Globus pallidus (tissue), 1 donor: Measurements from ENCODE around the gene FOXK2.
"Not testable (repeated sequence)": the region's sequence is repeated elsewhere in the genome, so short reads cannot be mapped to it uniquely, and the experiment has no call there.

Experiments
- DNase-seq: peaks from one replicate; pipeline ENCODE4 v3.0.0-alpha.2; 2015; ENCODE audit warnings: low spot score

FOXK2 gene

GRCh38 chr17:82531431-82531881 lies 11.9 kb downstream of the FOXK2 start:
- DNase-seq: no peak

- DNase-seq: no peak
Measured at GRCh38 chr17:82534401-82534812, 14.9 kb downstream of the FOXK2 start.

- DNase-seq: no peak
Measured at GRCh38 chr17:82536512-82537201, 17.1 kb downstream of the FOXK2 start.

GRCh38 chr17:82537228-82537627 lies 17.7 kb downstream of the FOXK2 start:
- DNase-seq: not testable (repeated sequence)

- DNase-seq: not testable (repeated sequence)
Measured at GRCh38 chr17:82539076-82539475, 19.5 kb downstream of the FOXK2 start.

- no peak for DNase-seq
Measured at GRCh38 chr17:82542439-82542838, 22.9 kb downstream of the FOXK2 start.

- no peak for DNase-seq
Measured at GRCh38 chr17:82544431-82545070, 25.0 kb downstream of the FOXK2 start.

GRCh38 chr17:82545071-82545462 lies 25.5 kb downstream of the FOXK2 start:
- no peak for DNase-seq

- no peak for DNase-seq
Measured at GRCh38 chr17:82547981-82548380, 28.4 kb downstream of the FOXK2 start.

GRCh38 chr17:82548681-82549303 lies 29.3 kb downstream of the FOXK2 start:
- DNase-seq: no peak

GRCh38 chr17:82551779-82552457 lies 32.4 kb downstream of the FOXK2 start:
- no peak for DNase-seq

GRCh38 chr17:82552580-82552979 lies 33.0 kb downstream of the FOXK2 start:
- DNase-seq: no peak

- DNase-seq: no peak
Measured at GRCh38 chr17:82553210-82553930, 33.8 kb downstream of the FOXK2 start.

GRCh38 chr17:82557510-82557909 lies 38.0 kb downstream of the FOXK2 start:
- not testable (repeated sequence) for DNase-seq

GRCh38 chr17:82559566-82560251 lies 40.2 kb downstream of the FOXK2 start:
- DNase-seq: no peak

GRCh38 chr17:82560252-82560642 lies 40.7 kb downstream of the FOXK2 start:
- no peak for DNase-seq

- DNase-seq: no peak
Measured at GRCh38 chr17:82560802-82561428, 41.4 kb downstream of the FOXK2 start.

GRCh38 chr17:82561429-82562035 lies 42.0 kb downstream of the FOXK2 start:
- DNase-seq: no peak

GRCh38 chr17:82562718-82563220 lies 43.2 kb downstream of the FOXK2 start:
- not testable (repeated sequence) for DNase-seq

GRCh38 chr17:82563318-82563717 lies 43.8 kb downstream of the FOXK2 start:
- no peak for DNase-seq
